HG03060 (cell line): Measurements from ENCODE around the gene MEI4.
"Not testable (repeated sequence)": the region's sequence is repeated elsewhere in the genome, so short reads cannot be mapped to it uniquely, and the experiment has no call there.

Experiments used
- ATAC-seq: cut with Tn5 transposase; IDR thresholded peaks from one replicate; pipeline ENCODE4 v1.9.1; 2021; ENCODE audit warnings: low read depth, moderate number of reproducible peaks; ENCODE audit not compliant: unreplicated experiment

MEI4 gene, protein sequence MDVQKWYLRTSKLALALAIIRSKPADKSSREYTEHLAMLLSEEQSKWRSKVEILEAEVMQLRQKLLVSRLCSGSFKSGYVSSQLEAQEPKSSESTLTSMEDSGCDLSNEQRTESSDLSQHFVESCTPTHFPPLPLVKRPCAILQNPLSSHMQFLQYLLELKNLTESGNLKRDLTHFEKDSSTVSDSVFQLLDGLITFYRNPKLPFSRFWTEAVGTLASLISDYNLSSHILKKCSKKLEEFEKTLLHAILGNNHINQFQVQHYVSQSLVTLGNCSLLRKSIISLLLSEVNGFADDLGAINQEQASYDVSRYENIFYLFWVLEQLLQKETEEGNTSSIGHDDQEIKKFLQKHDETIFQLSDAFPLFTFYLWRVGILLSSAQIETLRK

DNA sequence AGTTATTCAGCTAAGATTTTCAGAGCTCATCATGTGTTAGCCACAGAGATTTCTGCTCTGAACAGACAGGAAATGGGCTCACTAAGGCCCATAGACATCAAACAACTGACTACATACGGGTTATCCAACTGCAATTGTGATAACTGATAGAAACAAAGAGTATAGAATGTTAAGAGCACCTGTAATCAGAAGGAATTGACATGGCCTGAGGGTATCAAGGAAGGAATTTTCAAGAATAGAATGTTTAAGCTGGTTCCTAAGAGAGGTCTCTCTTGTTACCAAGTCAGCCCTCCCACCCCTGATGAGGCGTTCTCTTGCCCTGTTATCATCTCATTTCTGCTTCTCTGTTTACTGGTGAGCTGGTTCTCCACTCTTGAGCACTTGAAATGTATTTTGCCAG, at the start of gene MEI4:
Gene MEI4, plus strand, starts transcription at position 301 of the 400 bp plus-strand sequence. CDS start 37,633 bp downstream, outside the sequence.
- no peak for ATAC-seq

- ATAC-seq = no peak
These were observed 48.4 kb upstream of the MEI4 start for GRCh38 chr6:77604476-77604875.

- ATAC-seq = no peak
These were observed 45.8 kb upstream of the MEI4 start for GRCh38 chr6:77607004-77607403.

- no peak for ATAC-seq
These were observed 43.7 kb upstream of the MEI4 start for GRCh38 chr6:77609106-77609505.

DNA sequence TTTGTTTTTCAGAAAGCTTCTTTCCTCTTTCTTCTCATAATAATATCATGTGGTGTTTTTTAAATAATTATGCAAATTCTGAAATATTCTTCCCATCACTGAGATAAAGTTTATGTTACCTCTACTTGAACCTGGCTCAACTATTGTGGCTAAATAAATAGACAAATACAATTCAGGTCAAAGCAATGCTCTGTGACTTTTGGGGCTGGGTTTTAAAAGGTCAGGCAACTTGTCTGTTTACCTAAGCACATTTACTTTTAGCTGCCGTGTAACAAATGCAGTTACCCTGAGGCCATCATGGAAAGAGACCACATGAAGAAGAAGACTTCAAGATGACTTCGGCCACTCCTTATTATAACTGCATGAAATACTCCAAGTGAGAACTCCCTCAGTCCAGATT, 33.7 kb upstream of the MEI4 start:
- no peak for ATAC-seq

- ATAC-seq = peak; percentile 84
These were observed 32.5 kb upstream of the MEI4 start for GRCh38 chr6:77620278-77620882.

DNA sequence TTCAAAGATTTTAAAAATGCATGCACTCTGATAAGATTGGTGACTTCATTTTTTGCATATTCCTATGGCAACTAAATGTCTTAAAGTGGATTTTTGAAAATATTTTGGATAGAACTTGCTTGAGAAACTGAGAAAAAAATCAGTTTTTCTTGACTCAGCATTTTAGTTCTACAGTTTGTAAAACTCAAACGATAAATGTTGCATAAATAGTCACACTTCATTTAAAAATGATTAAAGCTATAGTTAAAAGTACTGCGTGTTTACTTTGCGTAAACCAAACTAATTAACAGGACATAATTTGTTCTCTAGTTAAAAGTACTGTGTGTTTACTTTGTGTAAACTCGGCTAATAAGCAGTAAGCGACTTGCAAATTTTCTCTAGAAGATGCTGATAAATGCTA, 28.3 kb upstream of the MEI4 start:
- ATAC-seq = no peak

- no peak for ATAC-seq
These were observed 26.4 kb upstream of the MEI4 start for GRCh38 chr6:77626426-77626825.

DNA sequence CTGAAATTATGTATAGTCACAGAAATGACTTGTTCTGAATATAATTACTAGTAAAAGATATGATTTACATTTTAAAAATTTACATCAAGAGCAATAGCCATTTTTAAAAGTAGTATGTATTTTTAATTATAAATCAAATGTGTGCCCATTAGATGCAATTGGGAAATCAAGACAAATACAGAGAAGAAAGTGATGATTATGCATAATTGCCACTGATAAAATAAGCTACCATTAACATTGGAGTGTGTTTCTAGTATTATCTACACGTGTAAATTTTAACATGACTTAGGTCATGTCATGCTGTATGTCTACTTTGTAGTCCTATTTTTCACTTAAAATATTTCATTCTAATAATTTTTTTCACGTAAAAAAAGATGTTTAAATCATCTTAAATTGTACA, 22.8 kb upstream of the MEI4 start:
- ATAC-seq = no peak

DNA sequence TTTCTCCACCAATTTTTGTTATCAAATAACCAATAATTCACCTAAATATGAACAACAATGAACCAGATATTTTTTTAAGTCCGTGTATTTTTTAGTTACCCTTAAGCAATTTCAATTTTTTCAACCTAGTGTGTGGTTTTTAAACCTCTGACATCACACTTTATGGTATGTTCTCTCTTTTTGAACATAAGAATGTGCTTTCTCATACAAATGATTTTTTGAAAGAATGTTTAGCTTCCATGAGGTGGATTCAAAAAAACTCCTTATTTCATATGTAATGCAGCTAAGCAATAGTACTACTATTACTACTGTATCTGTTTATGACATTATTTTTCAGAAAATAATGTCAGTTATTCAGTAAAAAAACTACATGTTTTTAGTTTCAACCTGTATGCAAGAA, 19.4 kb upstream of the MEI4 start:
- no peak for ATAC-seq

GRCh38 chr6:77633993-77634715, 18.7 kb upstream of the MEI4 start:
- ATAC-seq = no peak

GRCh38 chr6:77638129-77638830, 14.6 kb upstream of the MEI4 start:
- no peak for ATAC-seq

GRCh38 chr6:77644102-77644705, 8.6 kb upstream of the MEI4 start:
- ATAC-seq = no peak

DNA sequence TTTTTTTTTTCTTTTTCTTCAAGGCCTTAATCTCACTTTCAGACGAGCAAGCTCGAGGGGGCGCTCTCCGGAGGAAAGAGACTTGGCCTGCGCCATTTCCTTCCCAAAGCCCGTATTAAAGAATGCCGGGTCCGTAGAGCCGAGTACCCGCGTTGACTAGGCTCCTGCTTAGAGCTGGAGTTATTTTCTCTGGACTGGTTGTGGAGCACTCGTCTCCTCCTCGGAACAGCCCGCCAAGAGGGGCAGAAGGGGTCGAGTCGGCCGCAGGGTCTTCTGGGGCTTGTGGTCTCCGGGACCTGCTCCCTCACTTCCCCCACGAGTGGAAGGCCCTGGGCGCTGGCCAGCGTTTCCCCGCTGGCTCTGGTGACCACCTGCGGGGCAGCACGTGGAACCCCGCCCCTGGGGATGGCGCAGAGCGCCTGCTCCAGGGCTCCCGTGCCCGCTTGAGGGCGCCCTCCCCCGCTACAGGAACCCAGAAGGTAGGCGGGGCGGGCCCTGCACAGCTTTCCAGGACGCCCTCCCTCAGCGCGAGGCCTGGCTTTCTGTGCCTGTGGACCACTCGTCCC, 2.7 kb upstream of the MEI4 start:
- no peak for ATAC-seq

DNA sequence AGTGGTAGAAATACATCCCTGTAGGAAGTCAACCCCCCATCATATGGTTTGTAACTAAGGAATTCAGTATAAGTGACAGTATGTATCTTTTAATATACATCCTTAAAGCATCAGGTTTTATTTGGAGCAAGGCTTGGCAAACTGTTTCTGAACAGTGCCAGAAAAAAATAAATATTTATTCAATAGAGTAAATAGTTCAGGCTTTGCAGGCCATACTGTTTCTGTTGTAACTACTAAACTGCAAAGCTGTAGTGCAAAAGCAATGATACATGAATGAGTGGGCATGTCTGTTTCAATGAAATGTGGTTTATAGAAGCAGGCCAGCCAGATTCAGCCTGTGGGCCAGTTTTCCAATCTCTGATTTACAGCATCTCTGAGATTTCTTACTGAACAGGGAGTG, 977 bp downstream of the MEI4 start:
- ATAC-seq = no peak

- not testable (repeated sequence) for ATAC-seq
These were observed 2.2 kb downstream of the MEI4 start for GRCh38 chr6:77655035-77655434.

- no peak for ATAC-seq
These were observed 4.3 kb downstream of the MEI4 start for GRCh38 chr6:77656999-77657764.

DNA sequence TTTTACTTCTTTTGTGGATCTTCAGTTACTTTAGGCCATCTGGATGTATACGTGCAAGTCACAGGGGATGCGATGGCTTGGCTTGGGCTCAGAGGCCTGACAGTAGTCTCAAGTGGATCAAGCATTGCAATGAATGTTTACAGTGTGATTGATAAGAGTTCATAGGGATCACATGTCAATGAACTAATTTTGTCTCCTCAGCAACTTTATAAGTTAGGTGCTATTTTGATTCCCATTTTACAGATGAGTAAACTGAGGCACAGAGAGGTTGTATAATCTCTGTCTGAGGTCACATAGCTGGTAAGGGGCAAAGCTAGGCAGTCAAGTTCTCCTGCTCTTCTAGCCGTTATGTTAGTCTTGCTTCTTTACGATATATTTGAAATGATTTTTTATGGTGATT, 13.5 kb downstream of the MEI4 start:
- ATAC-seq = no peak

GRCh38 chr6:77666846-77667245, 14.0 kb downstream of the MEI4 start:
- no peak for ATAC-seq
